ENCODE measurements around the gene GPC1.

GPC1 gene

GRCh38 chr2:240397924-240398645, 37.4 kb upstream of the GPC1 start:
- in situ Hi-C loops (cut with MboI; ENCODE audit: low sequenced_read_pairs, unreplicated experiment), result no loop called here
- no peak for DNase-seq (ENCODE audit: low spot score)
- TF ChIP-seq CTCF (IDR thresholded peaks at IDR 0.05; ENCODE audit: borderline replicate concordance, control extremely low read depth, extremely low read depth, insufficient read depth, missing control alignments), result no peak

- in situ Hi-C loops (cut with MboI; ENCODE audit: low sequenced_read_pairs, unreplicated experiment), result no loop called here
- TF ChIP-seq CTCF (IDR thresholded peaks at IDR 0.05; ENCODE audit: borderline replicate concordance, control extremely low read depth, extremely low read depth, insufficient read depth, missing control alignments), result no peak
- DNase-seq (ENCODE audit: low spot score), result no peak
Measured at GRCh38 chr2:240398661-240399267, 36.7 kb upstream of the GPC1 start.

- no peak for DNase-seq (ENCODE audit: low spot score)
- TF ChIP-seq CTCF (IDR thresholded peaks at IDR 0.05; ENCODE audit: borderline replicate concordance, control extremely low read depth, extremely low read depth, insufficient read depth, missing control alignments), result no peak
- in situ Hi-C loops (cut with MboI; ENCODE audit: low sequenced_read_pairs, unreplicated experiment), result no loop called here
Measured at GRCh38 chr2:240399419-240400324, 35.8 kb upstream of the GPC1 start.

GRCh38 chr2:240400371-240401161, 34.9 kb upstream of the GPC1 start:
- DNase-seq (ENCODE audit: low spot score), result no peak
- in situ Hi-C loops (cut with MboI; ENCODE audit: low sequenced_read_pairs, unreplicated experiment), result no loop called here
- TF ChIP-seq CTCF (IDR thresholded peaks at IDR 0.05; ENCODE audit: borderline replicate concordance, control extremely low read depth, extremely low read depth, insufficient read depth, missing control alignments), result no peak

- TF ChIP-seq CTCF (IDR thresholded peaks at IDR 0.05; ENCODE audit: borderline replicate concordance, control extremely low read depth, extremely low read depth, insufficient read depth, missing control alignments), result no peak
- in situ Hi-C loops (cut with MboI; ENCODE audit: low sequenced_read_pairs, unreplicated experiment), result no loop called here
Measured at GRCh38 chr2:240401308-240401707, 34.2 kb upstream of the GPC1 start.

More at GRCh38 chr2:240401308-240401707, 34.2 kb upstream of the GPC1 start:
- no peak for DNase-seq (ENCODE audit: low spot score)

Data from GM13976 (cell line).